HG03103 (cell line): ENCODE measurements around the gene MYOC.
"Not testable (repeated sequence)": the region's sequence is repeated elsewhere in the genome, so short reads cannot be mapped to it uniquely, and the experiment has no call there.

Source experiments
- ATAC-seq: cut with Tn5 transposase; IDR thresholded peaks from one replicate; pipeline ENCODE4 v1.9.1; 2021; ENCODE audit warnings: low read depth; ENCODE audit not compliant: unreplicated experiment

Gene MYOC

DNA sequence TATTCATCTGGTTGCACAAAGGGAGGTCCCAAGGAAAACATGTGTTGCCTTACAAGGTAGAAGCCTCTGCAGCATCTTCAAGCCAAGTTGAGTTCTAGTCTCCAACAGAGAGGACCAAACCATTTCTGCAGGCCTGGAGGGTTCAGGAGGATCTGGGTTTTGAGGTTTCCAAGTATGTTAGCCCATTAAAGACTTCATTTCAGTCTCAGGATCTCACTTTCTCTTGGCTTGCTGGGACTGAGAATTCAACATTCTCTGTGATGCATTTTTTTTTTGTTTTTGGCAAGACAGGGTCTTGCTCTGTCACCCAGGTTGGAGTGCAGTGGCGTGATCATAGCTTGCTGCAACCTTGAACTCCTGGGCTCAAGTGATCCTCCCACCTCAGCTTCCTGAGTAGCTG, 39.2 kb downstream of the MYOC start:
- no peak for ATAC-seq

DNA sequence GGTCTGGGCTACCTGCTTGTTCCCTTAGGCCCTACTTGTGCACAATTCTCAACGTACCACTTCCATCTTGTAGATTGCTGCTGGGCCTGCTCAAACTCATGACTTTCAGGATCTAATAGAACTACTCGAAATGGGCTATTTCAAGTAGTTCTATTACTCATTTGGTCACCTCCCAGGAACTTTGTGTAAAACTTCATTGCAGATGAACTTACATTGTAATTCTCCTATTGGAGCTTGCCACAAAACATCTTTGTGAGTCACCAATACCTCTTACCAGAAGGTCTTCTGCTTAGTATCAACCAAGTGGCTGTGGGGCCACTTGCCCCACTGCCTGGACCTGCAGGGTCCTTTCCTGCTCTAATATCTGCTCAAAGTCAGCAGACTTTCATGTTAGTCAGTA, 41.2 kb downstream of the MYOC start:
- no peak for ATAC-seq

DNA sequence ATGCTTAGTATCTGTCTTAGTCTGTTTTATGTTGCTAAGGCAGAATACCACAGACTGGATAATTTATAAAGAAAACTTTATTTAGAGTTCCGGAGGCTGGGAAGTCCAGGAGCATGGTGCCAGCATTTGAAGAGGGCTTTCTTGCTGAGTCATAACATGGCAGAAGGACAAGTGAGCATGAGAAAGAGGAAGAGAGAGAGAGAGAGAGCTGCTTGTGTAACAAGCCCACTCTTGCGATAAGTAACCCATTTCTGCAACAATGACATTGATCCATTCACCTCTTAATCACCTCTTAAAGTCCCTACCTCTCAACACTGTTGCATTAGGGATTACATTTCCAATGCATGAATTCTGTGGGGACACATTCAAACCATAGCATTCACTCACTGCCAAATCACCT, 42.1 kb downstream of the MYOC start:
- no peak for ATAC-seq

DNA sequence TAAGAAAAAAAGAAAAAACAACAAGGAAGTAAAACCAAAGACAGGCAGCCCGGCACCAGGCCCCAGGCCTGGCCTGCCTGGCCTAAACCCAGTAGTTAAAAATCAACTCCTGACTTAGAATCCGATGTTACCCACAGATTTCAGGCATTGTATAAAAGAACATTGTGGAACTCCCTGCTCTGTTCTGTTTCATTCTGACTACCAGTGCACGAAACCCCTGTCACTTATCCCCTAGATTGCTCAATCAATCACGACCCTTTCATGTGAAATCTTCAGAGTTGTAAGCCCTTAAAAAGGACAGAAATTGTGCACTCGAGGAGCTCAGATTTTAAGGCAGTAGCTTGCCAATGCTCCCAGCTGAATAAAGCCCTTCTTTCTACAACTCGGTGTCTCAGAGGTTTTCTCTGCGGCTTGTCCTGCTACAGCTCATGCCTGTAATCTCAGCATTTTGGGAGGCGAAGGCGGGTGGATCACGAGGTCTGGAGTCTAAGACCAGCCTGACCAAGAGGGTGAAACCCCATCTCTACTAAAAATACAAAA, 46.0 kb downstream of the MYOC start:
- ATAC-seq: no peak

DNA sequence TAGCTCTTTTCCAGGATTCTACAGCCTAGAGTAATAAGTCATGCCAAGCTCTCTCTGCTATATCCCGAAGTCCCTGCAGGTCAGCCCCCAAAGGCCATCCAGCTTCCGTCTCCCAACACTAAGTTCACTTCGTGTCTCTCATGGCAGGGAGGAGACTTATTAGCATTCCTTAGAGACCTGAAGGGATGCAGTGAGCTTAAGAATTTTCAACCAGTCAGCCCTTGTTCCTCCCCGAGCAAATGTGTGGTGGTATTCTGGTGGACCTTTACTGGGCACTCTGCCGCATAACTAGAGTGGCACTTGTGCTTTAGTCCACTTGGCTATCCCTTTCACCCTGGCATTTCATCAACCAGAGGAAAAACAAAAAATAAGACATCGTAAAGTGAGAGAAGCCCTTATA, 49.4 kb downstream of the MYOC start:
- not testable (repeated sequence) for ATAC-seq

DNA sequence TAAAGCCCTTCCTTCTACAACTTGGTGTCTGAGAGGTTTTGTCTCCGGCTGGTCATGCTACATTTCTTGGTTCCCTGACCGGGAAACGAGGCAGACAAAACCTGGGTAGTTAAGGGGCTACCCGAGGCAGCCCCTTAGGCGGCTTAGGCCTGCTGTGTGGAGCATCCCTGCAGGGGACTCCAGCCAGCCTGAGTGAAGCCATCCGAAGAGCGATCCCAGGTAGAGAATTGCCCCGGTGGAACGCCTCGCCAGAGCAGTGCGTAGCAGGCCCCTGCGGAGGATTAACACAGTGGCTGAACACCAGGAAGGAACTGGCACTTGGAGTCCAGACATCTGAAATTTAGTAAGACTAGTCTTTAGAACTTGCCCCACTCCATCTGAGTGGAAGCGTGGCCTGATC, 51.6 kb downstream of the MYOC start:
- no peak for ATAC-seq

DNA sequence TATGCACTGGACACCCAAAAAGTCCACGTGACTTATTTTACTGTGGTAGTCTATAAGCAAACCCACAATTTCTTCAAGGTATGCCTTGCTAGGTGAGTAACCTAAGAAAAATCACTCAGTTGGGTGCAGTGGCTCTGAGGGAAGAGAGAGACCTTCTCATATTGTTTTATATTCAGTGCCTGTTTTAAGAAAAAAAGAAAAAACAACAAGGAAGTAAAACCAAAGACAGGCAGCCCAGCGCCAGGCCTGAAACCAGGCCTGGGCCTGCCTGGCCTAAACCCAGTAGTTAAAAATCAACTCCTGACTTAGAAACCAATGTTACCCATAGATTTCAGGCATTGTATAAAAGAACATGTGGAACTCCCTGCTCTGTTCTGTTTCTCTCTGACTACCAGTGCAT, 52.2 kb downstream of the MYOC start:
- ATAC-seq: not testable (repeated sequence)

DNA sequence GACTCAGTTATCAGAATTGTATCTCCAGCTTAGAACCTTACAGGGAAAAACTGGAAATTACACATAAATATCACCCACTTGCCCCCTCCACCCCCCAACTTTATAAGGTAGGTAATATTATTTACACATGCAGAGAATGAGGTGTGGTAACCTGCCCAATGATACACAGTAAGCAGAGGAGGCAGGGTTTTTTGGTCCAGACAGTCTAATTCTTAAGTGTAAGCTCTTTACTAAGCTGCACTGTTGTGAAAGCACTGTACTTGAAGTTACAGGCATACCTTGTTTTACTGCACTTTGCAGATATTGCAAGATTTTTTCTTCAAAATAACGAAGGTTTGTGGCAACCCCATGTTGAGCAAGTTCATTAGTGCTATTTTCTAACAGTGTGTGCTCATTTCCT, 55.3 kb downstream of the MYOC start:
- no peak for ATAC-seq

DNA sequence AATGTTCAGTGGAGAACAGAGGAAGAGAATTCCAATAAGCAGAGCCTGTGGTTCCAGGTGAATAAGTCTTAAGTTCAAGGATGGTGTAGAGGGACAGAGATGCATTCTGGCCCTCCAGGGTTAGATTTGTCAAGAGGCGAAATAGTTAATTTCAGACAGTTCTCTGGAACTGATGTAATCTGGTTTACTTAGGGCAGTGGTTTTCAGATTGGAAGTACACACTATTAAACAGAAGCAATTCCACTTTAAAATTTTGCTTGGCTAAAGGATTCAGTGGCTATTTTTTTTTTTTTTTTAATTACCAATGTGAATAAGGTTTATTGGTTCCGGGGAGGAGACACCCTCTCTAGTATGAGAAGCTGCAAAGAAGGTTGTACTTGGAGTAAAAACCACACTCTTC, 55.8 kb downstream of the MYOC start:
- no peak for ATAC-seq

DNA sequence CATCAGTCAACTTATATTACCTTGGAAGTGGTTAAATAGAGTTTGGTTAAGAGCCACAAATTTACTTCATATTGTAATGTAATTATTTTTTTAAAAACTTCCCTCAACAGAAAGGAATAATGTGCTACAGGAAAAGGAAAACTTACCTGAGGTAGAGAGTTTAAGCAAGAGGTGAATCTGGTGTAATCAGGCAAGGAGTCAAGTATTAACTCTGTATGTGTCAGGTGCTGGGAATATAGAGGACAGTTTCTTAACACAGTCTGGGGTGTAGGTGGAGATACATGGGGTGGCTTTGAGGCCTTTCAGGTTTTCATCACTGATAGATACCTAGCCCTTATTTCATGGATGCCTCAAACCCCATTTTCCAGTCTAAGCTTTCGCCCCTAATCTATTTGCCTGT, 56.4 kb downstream of the MYOC start:
- ATAC-seq: no peak

DNA sequence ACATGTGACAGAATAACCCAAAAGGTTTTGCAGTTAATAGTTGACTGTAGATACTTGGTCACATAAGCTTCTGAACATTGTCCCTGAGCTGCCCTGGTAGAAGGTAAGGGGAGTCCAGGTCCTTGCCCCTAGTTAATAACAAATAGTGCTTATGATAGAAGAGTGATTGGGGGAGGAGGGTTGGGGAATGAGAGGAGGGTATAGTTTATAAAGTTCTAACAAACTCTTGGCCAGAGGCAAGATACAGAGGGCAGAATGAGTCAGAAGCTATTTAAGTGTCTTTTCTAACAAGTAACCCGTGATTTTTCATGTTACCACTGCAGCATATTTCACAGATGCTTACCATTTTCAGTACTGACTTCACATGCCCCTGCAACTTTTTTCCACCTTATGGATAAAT, 57.2 kb downstream of the MYOC start:
- no peak for ATAC-seq

DNA sequence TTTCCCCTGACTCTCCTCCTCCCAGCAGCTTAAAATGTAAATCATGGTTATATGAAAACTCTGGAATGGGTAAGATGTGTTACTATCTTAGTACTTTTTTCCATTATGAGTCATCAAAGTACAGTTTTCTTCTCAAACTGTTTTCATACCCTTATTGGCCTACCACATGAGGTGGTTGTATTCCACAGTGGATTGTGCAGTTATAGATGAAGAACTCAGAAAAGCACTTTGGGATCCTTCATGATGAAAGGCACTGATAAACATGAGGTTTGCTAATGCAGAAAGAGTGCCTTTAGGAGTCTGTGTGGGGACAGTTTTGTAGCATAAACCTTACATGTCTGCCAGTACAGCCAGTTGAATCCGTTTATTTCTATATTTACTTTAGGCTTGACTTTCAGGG, 62.5 kb downstream of the MYOC start:
- ATAC-seq: no peak

DNA sequence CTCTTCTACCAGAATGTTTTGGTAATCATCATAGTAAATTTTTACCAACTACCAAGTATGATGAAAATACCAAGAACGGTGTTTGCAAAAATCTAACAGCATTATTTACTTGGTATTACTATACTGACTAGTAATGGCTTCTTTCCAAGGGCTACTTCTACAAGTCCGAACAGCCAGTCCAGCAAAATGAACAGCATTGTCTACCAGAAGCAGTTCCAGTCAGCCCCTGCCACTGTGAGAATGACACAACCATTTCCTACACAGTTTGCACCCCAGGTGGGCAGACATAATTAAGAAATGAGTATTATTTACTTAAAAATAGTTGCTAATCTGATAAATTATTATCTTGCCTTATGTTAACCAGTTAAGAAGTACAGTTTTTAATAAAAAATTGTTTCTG, 64.3 kb downstream of the MYOC start:
- no peak for ATAC-seq

DNA sequence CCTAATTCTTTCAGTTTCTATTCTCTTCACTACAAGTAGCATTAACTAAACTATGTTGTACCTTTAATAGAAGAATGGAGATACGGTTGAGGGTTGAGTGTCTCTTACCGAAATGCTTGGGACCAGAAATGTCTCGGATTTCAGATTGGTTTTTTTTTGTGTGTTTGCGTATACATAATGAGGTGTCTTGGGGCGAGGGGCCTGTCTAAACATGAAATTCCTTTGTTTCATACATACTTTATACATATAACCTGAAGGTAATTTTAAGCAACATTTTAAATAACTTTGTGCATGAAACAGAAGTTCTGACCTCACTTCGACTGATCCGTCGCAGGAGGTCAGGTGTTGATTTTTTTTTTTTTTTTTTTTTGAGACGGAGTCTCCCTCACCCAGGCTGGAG, 66.8 kb downstream of the MYOC start:
- no peak for ATAC-seq
